Stomach (tissue), 4 donors: ENCODE data around the gene AKT1S1.

Source experiments
- CTCF ChIP-seq, 7 experiments: fragments of 450-650 bp in 4 of 7; fragments of 200-600 bp in 3 of 7; sonication (generic) in 3 of 7; IDR thresholded peaks; one replicate each; pipeline ENCODE4 v1.5.1; 2016 to 2019; ENCODE audit warnings: antibody characterized with exemption in 7 of 7, control low read depth in 2 of 7, mild to moderate bottlenecking in 1 of 7
- POLR2A ChIP-seq, 4 donors: fragments of 450-650 bp; IDR thresholded peaks; one replicate each; pipeline ENCODE4 v1.6.1; 2016; ENCODE audit warnings: antibody characterized with exemption in 4 of 4, control low read depth in 2 of 4, mild to moderate bottlenecking in 1 of 4, moderate library complexity in 1 of 4

- no peak for TF ChIP-seq CTCF (IDR thresholded peaks at IDR 0.05)
- no peak for TF ChIP-seq POLR2A (IDR thresholded peaks at IDR 0.05)
Measured at GRCh38 chr19:49858088-49858985, 18.8 kb downstream of the AKT1S1 start.
